ENCODE measurements around the gene GTPBP10. TPM values are rescaled to one million over a fixed set of nuclear protein-coding genes. Genes with fewer than 3 reads are reported as not detected.
A peak's percentile ranks its signal among the peaks of the same experiment; 100 is the strongest.

GTPBP10 gene
- total and polyA plus RNA-seq, 2 of the 13 experiments (the other 11 are each of a cell fraction or from before 2014, with no cell fraction given), result 13.3 to 38.7 TPM

GRCh38 chr7:90407484-90407821 lies 60.9 kb downstream of the GTPBP10 start (continued):
- TF ChIP-seq TEAD3 (CRISPR knock-in tag; optimal IDR thresholded peaks at IDR 0.05; ENCODE audit: borderline replicate concordance) (peak; percentile 65), GATAD1 (CRISPR knock-in tag; IDR thresholded peaks at IDR 0.05) (no peak), ZNF710 (CRISPR knock-in tag; IDR thresholded peaks at IDR 0.05; ENCODE audit: borderline replicate concordance) (peak; percentile 83), HMG20A (CRISPR knock-in tag; IDR thresholded peaks at IDR 0.05; ENCODE audit: borderline replicate concordance) (peak; percentile 67; the same call in 1 of the 2 replicates), MEF2D (CRISPR knock-in tag; IDR thresholded peaks at IDR 0.05) (no peak), CHD4 (IDR thresholded peaks at IDR 0.05; ENCODE audit: borderline replicate concordance, low read length) (peak; percentile 45; the same call in 1 of the 2 replicates), ATF1 (CRISPR knock-in tag; IDR thresholded peaks at IDR 0.05) (no peak), CREM (IDR thresholded peaks at IDR 0.05) (peak; percentile 1; the same call in 1 of the 2 replicates), CREM (CRISPR knock-in tag; IDR thresholded peaks at IDR 0.05) (no peak), ZFX (CRISPR knock-in tag; IDR thresholded peaks at IDR 0.05; ENCODE audit: low read depth) (no peak), ZNF678 (CRISPR knock-in tag; IDR thresholded peaks at IDR 0.05) (no peak), STAT5B (CRISPR knock-in tag; IDR thresholded peaks at IDR 0.05) (no peak), ZNF430 (CRISPR knock-in tag; IDR thresholded peaks at IDR 0.05) (0 out of 2 replicates have a peak, but pooled peaks have one; percentile 37), SOX13 (IDR thresholded peaks at IDR 0.05) (no peak), SOX13 (CRISPR knock-in tag; conservative IDR thresholded peaks at IDR 0.05 in 1 of 2, IDR thresholded peaks at IDR 0.05 in 1 of 2) (peak in 1 of 2 experiments; percentile 75; a peak in 2 of 4 replicates), THAP11 (CRISPR knock-in tag; IDR thresholded peaks at IDR 0.05) (0 out of 2 replicates have a peak, but pooled peaks have one; percentile 7), ARID5B (CRISPR knock-in tag; IDR thresholded peaks at IDR 0.05) (0 out of 2 replicates have a peak, but pooled peaks have one; percentile 12), ZBTB34 (CRISPR knock-in tag; IDR thresholded peaks at IDR 0.05) (0 out of 2 replicates have a peak, but pooled peaks have one; percentile 60), NFIC (IDR thresholded peaks at IDR 0.05; ENCODE audit: low read length) (0 out of 2 replicates have a peak, but pooled peaks have one; percentile 21), NPAS2 (CRISPR knock-in tag; IDR thresholded peaks at IDR 0.05; ENCODE audit: borderline replicate concordance) (no peak), ZNF124 (CRISPR knock-in tag; IDR thresholded peaks at IDR 0.05) (no peak), SCMH1 (CRISPR knock-in tag; IDR thresholded peaks at IDR 0.05; ENCODE audit: borderline replicate concordance) (no peak), TAF1 (CRISPR knock-in tag; IDR thresholded peaks at IDR 0.05) (no peak)
